ENCODE data around the gene IGFLR1. TPM values are rescaled to one million over a fixed set of nuclear protein-coding genes. Genes with fewer than 3 reads are reported as not detected.
A peak's percentile ranks its signal among the peaks of the same experiment; 100 is the strongest.

IGFLR1 gene
- total and polyA plus RNA-seq, 4 donors, result 7.0 to 59.7 (median 31.2) TPM

GRCh38 chr19:35788205-35788960, 46.1 kb upstream of the IGFLR1 start (continued):
- TF ChIP-seq ATF3 (IDR thresholded peaks at IDR 0.05) (no peak), CTCF (IDR thresholded peaks at IDR 0.05; ENCODE audit: low read depth, low read length, missing input control) (no peak)

GRCh38 chr19:35787227-35787799, 45.1 kb upstream of the IGFLR1 start:
- no peak for TF ChIP-seq GABPA (IDR thresholded peaks at IDR 0.05 in 1 of 2, conservative IDR thresholded peaks at IDR 0.05 in 1 of 2)
- no peak for TF ChIP-seq ATF3 (IDR thresholded peaks at IDR 0.05)
- TF ChIP-seq HNF4A (conservative IDR thresholded peaks at IDR 0.05), result no peak
- no peak for TF ChIP-seq MAX (IDR thresholded peaks at IDR 0.05)
- no peak for TF ChIP-seq SP1 (IDR thresholded peaks at IDR 0.05)
- no peak for TF ChIP-seq YY1 (IDR thresholded peaks at IDR 0.05)
- TF ChIP-seq FOXA1 (IDR thresholded peaks at IDR 0.05), result no peak
- WGBS, result 96% methylated on average over 15 of the region's 15 CpGs
- no peaks in the 10 kb centered on the region for H3K36me3 ChIP-seq (ENCODE audit: control insufficient read depth in 4 of 4, insufficient read depth in 3 of 4, low read depth in 1 of 4, low read length in 3 of 4)

GRCh38 chr19:35786299-35787160, 44.3 kb upstream of the IGFLR1 start:
- no peaks in the 10 kb centered on the region for H3K27me3 ChIP-seq (ENCODE audit: control insufficient read depth in 4 of 4, insufficient read depth in 4 of 4, low read length in 3 of 4)
- peak in 1 of 2 donors; percentile 25 for TF ChIP-seq HNF4A (conservative IDR thresholded peaks at IDR 0.05)
- TF ChIP-seq MAX (IDR thresholded peaks at IDR 0.05), result no peak
- no peaks in the 10 kb centered on the region for H3K36me3 ChIP-seq (ENCODE audit: control insufficient read depth in 4 of 4, insufficient read depth in 3 of 4, low read depth in 1 of 4, low read length in 3 of 4)
- H3K4me3 ChIP-seq (ENCODE audit: low read depth in 1 of 3, low read length in 3 of 3), result no peak overlapping the region
- H3K9ac ChIP-seq (ENCODE audit: low read depth in 1 of 2, low read length in 2 of 2), result no peak overlapping the region
- no peaks in the 10 kb centered on the region for H3K4me1 ChIP-seq (ENCODE audit: control insufficient read depth in 4 of 4, insufficient read depth in 4 of 4, low read length in 3 of 4)
- WGBS, result 86% methylated on average over 31 of the region's 31 CpGs
- DNase-seq (ENCODE audit: low spot score), result no peak
- H3K27ac ChIP-seq (ENCODE audit: low read depth in 1 of 2, low read length in 2 of 2), result no peak overlapping the region
- no peaks in the 10 kb centered on the region for H3K9me3 ChIP-seq (ENCODE audit: control insufficient read depth in 4 of 4, low read length in 3 of 4)

More at GRCh38 chr19:35787227-35787799, 45.1 kb upstream of the IGFLR1 start:
- Histone ChIP-seq H3K27ac (ENCODE audit: low read depth in 1 of 2, low read length in 2 of 2) (no peak overlapping the region), H3K27me3 (ENCODE audit: control insufficient read depth in 4 of 4, insufficient read depth in 4 of 4, low read length in 3 of 4) (no peaks in the 10 kb centered on the region), H3K9ac (ENCODE audit: low read depth in 1 of 2, low read length in 2 of 2) (no peak overlapping the region), H3K4me3 (ENCODE audit: low read depth in 1 of 3, low read length in 3 of 3) (no peak overlapping the region), H3K4me1 (ENCODE audit: control insufficient read depth in 4 of 4, insufficient read depth in 4 of 4, low read length in 3 of 4) (no peaks in the 10 kb centered on the region), H3K9me3 (ENCODE audit: control insufficient read depth in 4 of 4, low read length in 3 of 4) (no peaks in the 10 kb centered on the region)
- no peak for DNase-seq (ENCODE audit: low spot score)

- H3K36me3 ChIP-seq (ENCODE audit: control insufficient read depth in 4 of 4, insufficient read depth in 3 of 4, low read depth in 1 of 4, low read length in 3 of 4), result peaks cover 0 to 1% (median 0%) of the 10 kb centered on the region in 4 donors
- no peaks in the 10 kb centered on the region for H3K4me1 ChIP-seq (ENCODE audit: control insufficient read depth in 4 of 4, insufficient read depth in 4 of 4, low read length in 3 of 4)
- no peak for DNase-seq (ENCODE audit: low spot score)
- no peak overlapping the region for H3K27ac ChIP-seq (ENCODE audit: low read depth in 1 of 2, low read length in 2 of 2)
- H3K9ac ChIP-seq (ENCODE audit: low read depth in 1 of 2, low read length in 2 of 2), result no peak overlapping the region
- H3K27me3 ChIP-seq (ENCODE audit: control insufficient read depth in 4 of 4, insufficient read depth in 4 of 4, low read length in 3 of 4), result no peaks in the 10 kb centered on the region
- no peak overlapping the region for H3K4me3 ChIP-seq (ENCODE audit: low read depth in 1 of 3, low read length in 3 of 3)
- WGBS, result 96% methylated on average over 10 of the region's 10 CpGs
- no peaks in the 10 kb centered on the region for H3K9me3 ChIP-seq (ENCODE audit: control insufficient read depth in 4 of 4, low read length in 3 of 4)
- TF ChIP-seq FOXA2 (IDR thresholded peaks at IDR 0.05) (no peak), HNF4A (conservative IDR thresholded peaks at IDR 0.05) (no peak), NR2F2 (IDR thresholded peaks at IDR 0.05) (no peak), REST (IDR thresholded peaks at IDR 0.05) (no peak), TAF1 (conservative IDR thresholded peaks at IDR 0.05) (no peak), GABPA (IDR thresholded peaks at IDR 0.05 in 1 of 2, conservative IDR thresholded peaks at IDR 0.05 in 1 of 2) (no peak), EGR1 (IDR thresholded peaks at IDR 0.05; ENCODE audit: low read depth in 2 of 2) (no peak), JUND (IDR thresholded peaks at IDR 0.05) (no peak), FOXA1 (IDR thresholded peaks at IDR 0.05) (no peak)
Observed at GRCh38 chr19:35785339-35785627, 43.0 kb upstream of the IGFLR1 start.

All from liver (tissue), 9 donors.